ENCODE data around the gene CFAP157. TPM values are rescaled to one million over a fixed set of nuclear protein-coding genes. Genes with fewer than 3 reads are reported as not detected.

Gene CFAP157
- polyA plus RNA-seq, 1 experiment, result not detected

- ChIA-PET POLR2A (interaction anchor here (0.5 to 0.7 kb wide), 2 partner anchors 14 to 45 kb away, joined by 3 to 4 read pairs; no protein-coding TSS in a partner anchor), CTCF (interaction anchor here (1.1 to 2.5 kb wide), 3 partner anchors 8 to 70 kb away, joined by 3 to 11 read pairs (median 4); partner anchors contain the start of gene TOR2A)
- no peak for TF ChIP-seq CTCF (IDR thresholded peaks at IDR 0.05; ENCODE audit: insufficient read depth, low read depth, low read length)
- Histone ChIP-seq H3K4me3 (ENCODE audit: low read depth, low read length) (no peak overlapping the region), H3K27me3 (ENCODE audit: control insufficient read depth, insufficient read depth, low read length) (no peaks in the 10 kb centered on the region), H3K36me3 (ENCODE audit: control insufficient read depth, insufficient read depth, low read length) (peaks cover 12% of the 10 kb centered on the region)
- peak; percentile 39 for DNase-seq (ENCODE audit: low read depth)
Observed at GRCh38 chr9:127664678-127665507, 41.9 kb upstream of the CFAP157 start.

GRCh38 chr9:127667127-127667844 is 39.5 kb upstream of the CFAP157 start:
- Histone ChIP-seq H3K36me3 (ENCODE audit: control insufficient read depth, insufficient read depth, low read length) (peaks cover 18% of the 10 kb centered on the region), H3K27me3 (ENCODE audit: control insufficient read depth, insufficient read depth, low read length) (no peaks in the 10 kb centered on the region), H3K4me3 (ENCODE audit: low read depth, low read length) (no peak overlapping the region)
- ChIA-PET POLR2A (interaction anchor here (0.5 kb wide), 1 partner anchor 16 kb away, joined by 4 read pairs; no protein-coding TSS in a partner anchor), CTCF (interaction anchor here (1.1 to 2.0 kb wide), 6 partner anchors 9 to 78 kb away, joined by 3 to 7 read pairs (median 4); partner anchors contain the start of gene TOR2A)
- TF ChIP-seq CTCF (IDR thresholded peaks at IDR 0.05; ENCODE audit: insufficient read depth, low read depth, low read length), result no peak
- DNase-seq (ENCODE audit: low read depth), result no peak

GRCh38 chr9:127667906-127668305 is 38.9 kb upstream of the CFAP157 start:
- peaks cover 17% of the 10 kb centered on the region for H3K36me3 ChIP-seq (ENCODE audit: control insufficient read depth, insufficient read depth, low read length)
- DNase-seq (ENCODE audit: low read depth), result no peak
- CTCF ChIA-PET, result interaction anchor here (1.3 to 2.0 kb wide), 5 partner anchors 15 to 79 kb away, joined by 3 to 7 read pairs (median 5); partner anchors contain the start of gene TOR2A
- TF ChIP-seq CTCF (IDR thresholded peaks at IDR 0.05; ENCODE audit: insufficient read depth, low read depth, low read length), result no peak
- H3K4me3 ChIP-seq (ENCODE audit: low read depth, low read length), result no peak overlapping the region
- POLR2A ChIA-PET, result interaction anchor here (0.5 kb wide), 1 partner anchor 16 kb away, joined by 4 read pairs; no protein-coding TSS in a partner anchor
- no peaks in the 10 kb centered on the region for H3K27me3 ChIP-seq (ENCODE audit: control insufficient read depth, insufficient read depth, low read length)

GRCh38 chr9:127673234-127673633 is 33.6 kb upstream of the CFAP157 start:
- H3K36me3 ChIP-seq (ENCODE audit: control insufficient read depth, insufficient read depth, low read length), result peaks cover 17% of the 10 kb centered on the region
- ChIA-PET POLR2A (no interaction called here), CTCF (no interaction called here)
- H3K27me3 ChIP-seq (ENCODE audit: control insufficient read depth, insufficient read depth, low read length), result no peaks in the 10 kb centered on the region
- no peak for TF ChIP-seq CTCF (IDR thresholded peaks at IDR 0.05; ENCODE audit: insufficient read depth, low read depth, low read length)
- DNase-seq (ENCODE audit: low read depth), result no peak
- H3K4me3 ChIP-seq (ENCODE audit: low read depth, low read length), result no peak overlapping the region

- POLR2A ChIA-PET, result no interaction called here
- CTCF ChIA-PET, result interaction anchor here (1.0 kb wide), 1 partner anchor 10 kb away, joined by 3 read pairs; no protein-coding TSS in a partner anchor
- Histone ChIP-seq H3K27me3 (ENCODE audit: control insufficient read depth, insufficient read depth, low read length) (no peaks in the 10 kb centered on the region), H3K36me3 (ENCODE audit: control insufficient read depth, insufficient read depth, low read length) (peaks cover 22% of the 10 kb centered on the region), H3K4me3 (ENCODE audit: low read depth, low read length) (no peak overlapping the region)
- no peak for DNase-seq (ENCODE audit: low read depth)
- no peak for TF ChIP-seq CTCF (IDR thresholded peaks at IDR 0.05; ENCODE audit: insufficient read depth, low read depth, low read length)
Observed at GRCh38 chr9:127676638-127677037, 30.1 kb upstream of the CFAP157 start.
